ENCODE measurements around the gene DR1. TPM values are rescaled to one million over a fixed set of nuclear protein-coding genes. Genes with fewer than 3 reads are reported as not detected.

DR1 gene
- total RNA-seq, 2 experiments from 2014 or later = 100 to 104 TPM

- ChIA-PET POLR2A (no interaction called here), CTCF (no interaction called here)
- peaks cover 15% of the 10 kb centered on the region for H3K27me3 Mint-ChIP-seq
- no peak for DNase-seq
- H3K27ac Mint-ChIP-seq = no peak overlapping the region
- H3K4me3 Mint-ChIP-seq = no peak overlapping the region
- no peaks in the 10 kb centered on the region for H3K36me3 Mint-ChIP-seq (ENCODE audit: low read depth)
- no peaks in the 10 kb centered on the region for H3K4me1 Mint-ChIP-seq
- no peaks in the 10 kb centered on the region for H3K9me3 Mint-ChIP-seq
These were observed 70.5 kb downstream of the DR1 start for GRCh38 chr1:93416183-93416582.

Other genes with a start within 250 kb of the DR1 start
- 10 to 100 TPM; 67.4 to 70.8 TPM for gene TMED5, start 165.5 kb upstream of the DR1 start, total RNA-seq
- 10 to 100 TPM; 29.2 to 33.0 TPM for gene CCDC18, start 165.2 kb upstream of the DR1 start, total RNA-seq
- under 1 TPM; 0.15 to 0.30 TPM for gene FNBP1L, start 102.2 kb downstream of the DR1 start, total RNA-seq